Right atrium auricular region (tissue), 2 donors: Measurements from ENCODE around the gene NTN1. TPM values are rescaled to one million over a fixed set of nuclear protein-coding genes. Genes with fewer than 3 reads are reported as not detected.

ENCODE experiments used
- DNase-seq: peaks from one replicate; pipeline ENCODE4 v3.0.0-alpha.2; 2019; ENCODE audit warnings: low spot score
- H3K27ac ChIP-seq, 2 donors: fragments of 200-600 bp; sonication (generic); 1 replicate in 1 of 2; 2 replicates in 1 of 2; pipeline ENCODE4 v1.5.1; 2016 to 2019
- H3K27me3 ChIP-seq, 2 donors: fragments of 200-600 bp; sonication (generic); one replicate each; pipeline versions ENCODE4 v1.5.1 to v1.6.0; 2017 to 2019
- H3K36me3 ChIP-seq: fragments of 200-600 bp; sonication (generic); one replicate; pipeline ENCODE4 v1.5.1; 2016
- H3K4me1 ChIP-seq, 2 donors: fragments of 200-600 bp; sonication (generic); one replicate each; pipeline versions ENCODE4 v1.5.1 to v1.6.0; 2017 to 2019
- H3K4me3 ChIP-seq, 2 donors: fragments of 200-600 bp; sonication (generic); 1 replicate in 1 of 2; 2 replicates in 1 of 2; pipeline ENCODE4 v1.5.1; 2017 to 2019; ENCODE audit warnings: mild to moderate bottlenecking in 1 of 2, moderate library complexity in 1 of 2
- H3K9me3 ChIP-seq, 2 donors: fragments of 200-600 bp; sonication (generic); one replicate each; pipeline ENCODE4 v1.5.1; 2019
- CTCF ChIP-seq, 2 donors: fragments of 200-600 bp; sonication (generic); IDR thresholded peaks; one replicate each; pipeline ENCODE4 v1.5.1; 2019; ENCODE audit warnings: antibody characterized with exemption in 2 of 2
- total RNA-seq, 2 donors: library from RNA; depleted of rRNA; stranded (reverse); fragments of >200 nt; gene quantifications; one replicate each; pipeline ENCODE4 v1.1.0, GENCODE V29; 2016

The NTN1 gene
- total RNA-seq, 2 donors from 2014 or later, result 142 to 163 TPM

- Histone ChIP-seq H3K4me1 (peaks cover 0 to 63% of the 10 kb centered on the region in 2 donors), H3K36me3 (no peaks in the 10 kb centered on the region), H3K4me3 (no peak overlapping the region), H3K27me3 (no peaks in the 10 kb centered on the region), H3K27ac (peak overlapping the region; percentile 73 to 82), H3K9me3 (no peaks in the 10 kb centered on the region)
- peak; percentile 62 for DNase-seq
- TF ChIP-seq CTCF (IDR thresholded peaks at IDR 0.05), result no peak
Observed at GRCh38 chr17:9138161-9138717, 116.9 kb downstream of the NTN1 start.

- peaks cover 0 to 53% of the 10 kb centered on the region in 2 donors for H3K4me1 ChIP-seq
- H3K4me3 ChIP-seq, result no peak overlapping the region
- no peak for TF ChIP-seq CTCF (IDR thresholded peaks at IDR 0.05)
- no peaks in the 10 kb centered on the region for H3K9me3 ChIP-seq
- DNase-seq, result no peak
- no peaks in the 10 kb centered on the region for H3K36me3 ChIP-seq
- H3K27me3 ChIP-seq, result no peaks in the 10 kb centered on the region
- peak overlapping the region in 1 of 2 donors; percentile 82 for H3K27ac ChIP-seq
Observed at GRCh38 chr17:9139695-9140094, 118.4 kb downstream of the NTN1 start.

- no peaks in the 10 kb centered on the region for H3K36me3 ChIP-seq
Observed at GRCh38 chr17:9140550-9141424, 119.5 kb downstream of the NTN1 start.

GRCh38 chr17:9141425-9141753 lies 120.1 kb downstream of the NTN1 start:
- H3K36me3 ChIP-seq, result no peaks in the 10 kb centered on the region
- no peaks in the 10 kb centered on the region for H3K9me3 ChIP-seq
- no peaks in the 10 kb centered on the region for H3K27me3 ChIP-seq
- no peak for TF ChIP-seq CTCF (IDR thresholded peaks at IDR 0.05)
- peak overlapping the region in 1 of 2 donors; percentile 25 for H3K27ac ChIP-seq
- H3K4me3 ChIP-seq, result no peak overlapping the region
- DNase-seq, result no peak
- peaks cover 0 to 36% of the 10 kb centered on the region in 2 donors for H3K4me1 ChIP-seq

More at GRCh38 chr17:9140550-9141424, 119.5 kb downstream of the NTN1 start:
- DNase-seq, result no peak
- Histone ChIP-seq H3K4me3 (no peak overlapping the region), H3K27ac (peak overlapping the region; percentile 21 to 25), H3K27me3 (no peaks in the 10 kb centered on the region), H3K9me3 (no peaks in the 10 kb centered on the region), H3K4me1 (peaks cover 0 to 42% of the 10 kb centered on the region in 2 donors)
- TF ChIP-seq CTCF (IDR thresholded peaks at IDR 0.05), result no peak

- H3K4me3 ChIP-seq, result no peak overlapping the region
- no peaks in the 10 kb centered on the region for H3K9me3 ChIP-seq
- DNase-seq, result no peak
- peak overlapping the region in 1 of 2 donors; percentile 53 for H3K27ac ChIP-seq
- H3K27me3 ChIP-seq, result no peaks in the 10 kb centered on the region
- peaks cover 0 to 36% of the 10 kb centered on the region in 2 donors for H3K4me1 ChIP-seq
- H3K36me3 ChIP-seq, result no peaks in the 10 kb centered on the region
- no peak for TF ChIP-seq CTCF (IDR thresholded peaks at IDR 0.05)
Observed at GRCh38 chr17:9142772-9143494, 121.6 kb downstream of the NTN1 start.
